Measurements from ENCODE around the gene RHCE. TPM values are rescaled to one million over a fixed set of nuclear protein-coding genes. Genes with fewer than 3 reads are reported as not detected.
A peak's percentile ranks its signal among the peaks of the same experiment; 100 is the strongest.
"Not testable (repeated sequence)": the region's sequence is repeated elsewhere in the genome, so short reads cannot be mapped to it uniquely, and the experiment has no call there.

RHCE gene
- total and polyA plus RNA-seq, 9 of the 15 experiments (the other 6 are each of a cell fraction or from before 2014, with no cell fraction given): 5.4 to 31.5 (median 12.6) TPM

GRCh38 chr1:25445993-25446538 is 25.4 kb upstream of the RHCE start:
- intact Hi-C loops (cut with micrococcal nuclease): no loop called here
- no peaks in the 10 kb centered on the region for H3K27me3 ChIP-seq (ENCODE audit: control insufficient read depth in 2 of 2, insufficient read depth in 2 of 2, low read length in 2 of 2)
- TF ChIP-seq POLR2G (IDR thresholded peaks at IDR 0.05; ENCODE audit: low read depth, low read length) (no peak), SPI1 (IDR thresholded peaks at IDR 0.05; ENCODE audit: borderline replicate concordance, low read depth, low read length) (peak; percentile 63; the same call in 1 of the 2 replicates), SMARCE1 (IDR thresholded peaks at IDR 0.05) (peak; percentile 19; the same call in 1 of the 2 replicates)
- no peaks in the 10 kb centered on the region for H3K9me1 ChIP-seq (ENCODE audit: control insufficient read depth, insufficient read depth, low read length)
- WGBS (ENCODE audit: insufficient coverage, low coverage, missing lambda C conversion rate): 52% methylated on average over 2 of the region's 2 CpGs
- H3K79me2 ChIP-seq (ENCODE audit: control insufficient read depth, insufficient read depth, low read length): peaks cover 70% of the 10 kb centered on the region
- FAIRE-seq: no peak
- 0 out of 2 replicates have a peak, but pooled peaks cover under 1% of the 10 kb centered on the region for H4K20me1 ChIP-seq (replicated peaks; ENCODE audit: control insufficient read depth, insufficient read depth, low read length)
- no peaks in the 10 kb centered on the region for H3K9me3 ChIP-seq (replicated peaks; ENCODE audit: control insufficient read depth, insufficient read depth, low read depth, low read length)
- no TSS peak for BruUV-seq (replicated peaks)
- DNase-seq (ENCODE audit: extremely low read depth in 1 of 4, low spot score in 3 of 4): no peak
- H3K36me3 ChIP-seq (ENCODE audit: control insufficient read depth, insufficient read depth, low read length): peaks cover 45% of the 10 kb centered on the region
- ATAC-seq: peak; percentile 24; the same call in 2 of the 3 replicates
- H3K4me2 ChIP-seq (ENCODE audit: insufficient read depth, low read length): no peak overlapping the region
- H3K27ac ChIP-seq (ENCODE audit: extremely low read depth, low read depth, low read length): no peak overlapping the region
- in situ Hi-C loops (cut with MboI): no loop called here
- POLR2A ChIA-PET: interaction anchor here (1.0 kb wide), 1 partner anchor 23 kb away, joined by 3 read pairs; no protein-coding TSS in a partner anchor
- CTCF ChIA-PET (ENCODE audit: low intra/inter-chr PET ratio): no interaction called here
- H2AFZ ChIP-seq (ENCODE audit: low read depth, low read length): no peak overlapping the region
- H3K9ac ChIP-seq (ENCODE audit: insufficient read depth in 1 of 2, low read depth in 2 of 2, low read length in 2 of 2): no peak overlapping the region
- peaks cover 3 to 18% of the 10 kb centered on the region in 2 experiments; a peak in 3 of 5 replicates for H3K4me1 ChIP-seq (replicated peaks in 1 of 2; ENCODE audit: control insufficient read depth in 2 of 2, insufficient read depth in 2 of 2, low read length in 2 of 2)
- no peak overlapping the region for H3K4me3 ChIP-seq

DNA sequence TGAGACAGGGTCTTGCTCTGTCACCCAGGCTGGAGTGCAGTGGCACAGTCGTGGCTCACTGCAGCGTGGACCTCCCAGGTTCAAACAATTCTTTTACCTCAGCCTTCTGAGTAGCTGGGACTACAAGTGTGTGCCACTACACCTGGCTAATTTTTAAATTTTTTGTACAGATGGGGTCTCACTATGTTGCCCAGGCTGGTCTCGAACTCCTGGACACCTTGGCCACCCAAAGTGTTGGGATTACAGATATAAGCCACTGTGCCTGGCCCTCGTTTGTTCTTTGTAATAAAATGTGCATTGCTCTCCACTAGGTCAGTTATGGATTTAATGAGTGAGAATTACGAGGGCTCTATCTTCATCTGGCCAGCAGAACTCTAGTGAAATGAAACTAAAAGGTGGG is 24.0 kb upstream of the RHCE start:
- H3K27me3 ChIP-seq (ENCODE audit: control insufficient read depth in 2 of 2, insufficient read depth in 2 of 2, low read length in 2 of 2); H3K4me2 ChIP-seq (ENCODE audit: insufficient read depth, low read length); ATAC-seq; H3K9me3 ChIP-seq (replicated peaks; ENCODE audit: control insufficient read depth, insufficient read depth, low read depth, low read length); H3K4me3 ChIP-seq; H3K27ac ChIP-seq (ENCODE audit: extremely low read depth, low read depth, low read length); FAIRE-seq; BruUV-seq (replicated peaks); DNase-seq (ENCODE audit: extremely low read depth in 1 of 4, low spot score in 3 of 4); H2AFZ ChIP-seq (ENCODE audit: low read depth, low read length); in situ Hi-C loops (cut with MboI); H3K9ac ChIP-seq (ENCODE audit: insufficient read depth in 1 of 2, low read depth in 2 of 2, low read length in 2 of 2); intact Hi-C loops (cut with micrococcal nuclease); CTCF ChIA-PET (ENCODE audit: low intra/inter-chr PET ratio); H4K20me1 ChIP-seq (replicated peaks; ENCODE audit: control insufficient read depth, insufficient read depth, low read length); H3K9me1 ChIP-seq (ENCODE audit: control insufficient read depth, insufficient read depth, low read length): not testable (repeated sequence)
- POLR2A ChIA-PET: interaction anchor here (0.6 to 1.8 kb wide), 4 partner anchors 11 to 205 kb away, joined by 3 to 7 read pairs (median 3); no protein-coding TSS in a partner anchor
- Histone ChIP-seq H3K4me1 (replicated peaks in 1 of 2; ENCODE audit: control insufficient read depth in 2 of 2, insufficient read depth in 2 of 2, low read length in 2 of 2) (peaks cover 3 to 18% of the 10 kb centered on the region in 2 experiments; a peak in 3 of 5 replicates), H3K36me3 (ENCODE audit: control insufficient read depth, insufficient read depth, low read length) (peaks cover 31% of the 10 kb centered on the region), H3K79me2 (ENCODE audit: control insufficient read depth, insufficient read depth, low read length) (peaks cover 80% of the 10 kb centered on the region)
- WGBS (ENCODE audit: insufficient coverage, low coverage, missing lambda C conversion rate): 71% methylated on average over 5 of the region's 5 CpGs
- TF ChIP-seq ZNF121 (CRISPR knock-in tag; conservative IDR thresholded peaks at IDR 0.05) (peak; percentile 97), BCOR (IDR thresholded peaks at IDR 0.05) (peak; percentile 24; the same call in 1 of the 2 replicates)

All from K562 (cell line).